SU-DHL-6 (cell line): ENCODE data around the gene SH3RF2.
"Not testable (repeated sequence)": the region's sequence is repeated elsewhere in the genome, so short reads cannot be mapped to it uniquely, and the experiment has no call there.

ENCODE experiments used
- H2AFZ ChIP-seq: fragments of 200-600 bp; sonication (generic); 2 replicates; pipeline ENCODE4 v1.6.1; 2014; ENCODE audit warnings: low read depth, mild to moderate bottlenecking, moderate library complexity, mixed read lengths, antibody characterized with exemption, low read length; ENCODE audit not compliant: severe bottlenecking
- H3F3A ChIP-seq: fragments of 200-600 bp; shearing (Covaris generic); 2 replicates; pipeline ENCODE4 v1.6.0; 2016; ENCODE audit warnings: antibody characterized with exemption, mild to moderate bottlenecking; ENCODE audit not compliant: insufficient read depth
- H3K27ac ChIP-seq: fragments of 200-600 bp; sonication (generic); 2 replicates; pipeline ENCODE4 v1.5.1; 2016; ENCODE audit warnings: low read depth, mild to moderate bottlenecking, low read length, moderate library complexity, mixed read lengths
- H3K27me3 ChIP-seq: fragments of 200-600 bp; sonication (generic), shearing (Covaris generic); 2 replicates; pipeline ENCODE4 v1.6.0; 2014; ENCODE audit warnings: mild to moderate bottlenecking, low read length
- H3K36me3 ChIP-seq: fragments of 200-600 bp; sonication (generic); 2 replicates; pipeline ENCODE4 v1.6.1; 2014; ENCODE audit warnings: mild to moderate bottlenecking, low read length, mixed read lengths
- H3K4me2 ChIP-seq: fragments of 300-600, 200-600 bp; shearing (Covaris generic), sonication (generic); 2 replicates; pipeline ENCODE4 v1.6.0; 2014; ENCODE audit warnings: low read length, low read depth, mild to moderate bottlenecking; ENCODE audit not compliant: poor library complexity, severe bottlenecking
- H3K4me3 ChIP-seq: fragments of 200-600 bp; sonication (generic); 2 replicates; pipeline ENCODE4 v1.5.1; 2014; ENCODE audit warnings: antibody characterized with exemption, low read length, mild to moderate bottlenecking, mixed read lengths; ENCODE audit not compliant: insufficient read depth, poor library complexity, severe bottlenecking
- H3K79me2 ChIP-seq: fragments of 200-600 bp; sonication (generic); 2 replicates; pipeline ENCODE4 v1.6.1; 2014; ENCODE audit warnings: mild to moderate bottlenecking, low read length, moderate library complexity; ENCODE audit not compliant: insufficient read depth
- H3K9ac ChIP-seq: fragments of 200-600 bp; sonication (generic); 2 replicates; pipeline ENCODE4 v1.7.0; 2014; ENCODE audit warnings: mild to moderate bottlenecking, low read length
- H3K9me2 ChIP-seq: fragments of 200-600 bp; sonication (generic); replicated peaks from 2 replicates; pipeline ENCODE4 v1.6.1; 2014; ENCODE audit warnings: low read length; ENCODE audit not compliant: insufficient read depth
- H3K9me3 ChIP-seq: fragments of 200-600 bp; sonication (generic); 2 replicates; pipeline ENCODE4 v1.6.1; 2014; ENCODE audit warnings: low read length, mixed read lengths; ENCODE audit not compliant: insufficient read depth
- H4K20me1 ChIP-seq: fragments of 200-600 bp; sonication (generic); 2 replicates; pipeline ENCODE4 v1.6.1; 2014; ENCODE audit warnings: low read depth, mild to moderate bottlenecking, antibody characterized with exemption, low read length, moderate library complexity, mixed read lengths
- CTCF ChIP-seq: fragments of 200-600 bp; sonication (generic); IDR thresholded peaks from one replicate; pipeline ENCODE4 v1.5.1; 2017; ENCODE audit warnings: antibody characterized with exemption, mild to moderate bottlenecking, low read length, moderate library complexity; ENCODE audit not compliant: insufficient read depth, poor library complexity, severe bottlenecking
- EZH2phosphoT487 ChIP-seq: fragments of 200-600 bp; sonication (generic), shearing (Covaris generic); conservative IDR thresholded peaks from 2 replicates; pipeline ENCODE4 v1.6.1; 2018; ENCODE audit warnings: mild to moderate bottlenecking, antibody characterized with exemption, low read length, moderate library complexity, mixed read lengths

SH3RF2 gene

GRCh38 chr5:145953202-145953601, 16.8 kb downstream of the SH3RF2 start:
- Histone ChIP-seq H3K9me2 (no peaks in the 10 kb centered on the region), H3K79me2 (no peaks in the 10 kb centered on the region), H3K36me3 (no peaks in the 10 kb centered on the region), H3K4me3 (no peak overlapping the region), H3K27ac (no peak overlapping the region), H3F3A (no peaks in the 10 kb centered on the region), H3K9ac (no peak overlapping the region), H3K27me3 (no peaks in the 10 kb centered on the region), H3K9me3 (no peaks in the 10 kb centered on the region), H3K4me2 (no peak overlapping the region), H2AFZ (no peak overlapping the region), H4K20me1 (no peaks in the 10 kb centered on the region)
- no peak for TF ChIP-seq EZH2phosphoT487
- TF ChIP-seq CTCF = no peak

DNA sequence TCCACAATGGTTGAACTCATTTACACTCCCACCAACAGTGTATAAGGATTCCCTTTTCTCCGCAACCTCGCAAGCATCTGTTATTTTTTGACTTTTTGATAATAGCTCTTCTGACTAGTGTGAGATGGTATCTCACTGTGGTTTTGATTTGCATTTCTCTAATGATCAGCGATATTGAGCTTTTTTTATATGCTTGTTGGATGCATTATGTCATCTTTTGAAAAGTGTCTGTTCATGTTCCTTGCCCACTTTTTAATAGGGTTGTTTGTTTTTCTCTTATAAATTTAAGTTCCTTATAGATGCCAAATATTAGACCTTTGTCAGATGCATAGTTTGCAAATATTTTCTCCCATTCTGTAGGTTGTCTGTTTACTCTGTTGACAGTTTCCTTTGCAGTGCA, 17.8 kb downstream of the SH3RF2 start:
- H4K20me1 ChIP-seq, H2AFZ ChIP-seq, H3K79me2 ChIP-seq, H3K27ac ChIP-seq, H3K4me2 ChIP-seq, H3K9me3 ChIP-seq, H3K27me3 ChIP-seq, H3K36me3 ChIP-seq, H3F3A ChIP-seq, H3K9me2 ChIP-seq, H3K9ac ChIP-seq, H3K4me3 ChIP-seq: not testable (repeated sequence)

GRCh38 chr5:145957388-145957787, 21.0 kb downstream of the SH3RF2 start:
- Histone ChIP-seq H3K9me3 (no peaks in the 10 kb centered on the region), H3K9me2 (no peaks in the 10 kb centered on the region), H3K79me2 (no peaks in the 10 kb centered on the region), H4K20me1 (no peaks in the 10 kb centered on the region), H3K9ac (no peak overlapping the region), H3K27ac (no peak overlapping the region), H2AFZ (no peak overlapping the region), H3K27me3 (no peaks in the 10 kb centered on the region), H3K36me3 (no peaks in the 10 kb centered on the region), H3K4me2 (no peak overlapping the region), H3F3A (no peaks in the 10 kb centered on the region), H3K4me3 (no peak overlapping the region)
- TF ChIP-seq EZH2phosphoT487 (no peak), CTCF (no peak)

GRCh38 chr5:145958436-145958835, 22.1 kb downstream of the SH3RF2 start:
- H3F3A ChIP-seq = no peaks in the 10 kb centered on the region
- no peaks in the 10 kb centered on the region for H3K9me3 ChIP-seq
- no peaks in the 10 kb centered on the region for H3K36me3 ChIP-seq
- no peaks in the 10 kb centered on the region for H3K79me2 ChIP-seq
- no peak overlapping the region for H3K4me3 ChIP-seq
- H3K27me3 ChIP-seq = no peaks in the 10 kb centered on the region
- no peak for TF ChIP-seq CTCF
- TF ChIP-seq EZH2phosphoT487 = no peak
- no peak overlapping the region for H3K27ac ChIP-seq
- no peak overlapping the region for H3K9ac ChIP-seq
- H4K20me1 ChIP-seq = no peaks in the 10 kb centered on the region
- no peaks in the 10 kb centered on the region for H3K9me2 ChIP-seq
- H3K4me2 ChIP-seq = no peak overlapping the region
- no peak overlapping the region for H2AFZ ChIP-seq
